NCI-H69 (cell line): Measurements from ENCODE around the gene ITK.

Experiments
- DNase-seq: peaks from one replicate; lab custom pipeline; 2025; lab: John Stamatoyannopoulos, UW

ITK gene

DNA sequence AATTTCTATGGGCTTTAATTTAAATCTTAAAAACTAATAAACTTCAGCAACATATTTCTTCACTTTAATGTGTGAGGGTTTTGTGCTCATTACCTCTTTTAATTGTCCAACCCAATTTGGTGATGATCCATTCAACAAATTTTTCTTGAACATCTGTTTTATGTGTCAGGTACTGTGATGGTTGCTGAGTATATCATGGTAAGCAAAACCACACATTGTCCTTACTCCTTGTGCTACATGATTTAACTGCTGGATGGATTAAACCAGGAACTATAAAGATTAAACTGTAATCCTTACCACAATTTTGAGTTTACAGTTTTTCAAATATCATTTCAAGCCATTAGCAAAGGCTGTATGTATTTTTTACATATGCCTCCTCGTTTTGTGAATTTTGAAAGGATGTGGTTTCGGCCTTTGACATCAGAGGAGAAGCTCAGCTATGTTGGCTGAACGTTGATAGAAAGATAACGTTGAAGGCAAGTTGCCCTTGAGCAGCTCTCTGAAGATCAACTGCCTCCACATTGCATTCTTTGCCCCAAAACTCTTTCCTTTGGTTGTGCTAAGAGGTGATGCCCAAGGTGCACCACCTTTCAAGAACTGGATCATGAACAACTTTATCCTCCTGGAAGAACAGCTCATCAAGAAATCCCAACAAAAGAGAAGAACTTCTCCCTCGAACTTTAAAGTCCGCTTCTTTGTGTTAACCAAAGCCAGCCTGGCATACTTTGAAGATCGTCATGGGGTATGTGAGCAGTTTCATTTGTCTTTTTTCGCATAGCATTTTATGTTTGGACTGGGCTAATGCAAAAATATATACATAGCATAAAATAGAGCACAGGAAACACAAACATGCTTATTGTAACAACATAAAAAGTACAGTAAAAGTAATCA is at the start of gene ITK:
Gene ITK, plus strand, starts transcription at position 467 of the 891 bp plus-strand sequence. Its CDS starts 138 bp downstream, at position 605.
- DNase-seq = no peak

DNA sequence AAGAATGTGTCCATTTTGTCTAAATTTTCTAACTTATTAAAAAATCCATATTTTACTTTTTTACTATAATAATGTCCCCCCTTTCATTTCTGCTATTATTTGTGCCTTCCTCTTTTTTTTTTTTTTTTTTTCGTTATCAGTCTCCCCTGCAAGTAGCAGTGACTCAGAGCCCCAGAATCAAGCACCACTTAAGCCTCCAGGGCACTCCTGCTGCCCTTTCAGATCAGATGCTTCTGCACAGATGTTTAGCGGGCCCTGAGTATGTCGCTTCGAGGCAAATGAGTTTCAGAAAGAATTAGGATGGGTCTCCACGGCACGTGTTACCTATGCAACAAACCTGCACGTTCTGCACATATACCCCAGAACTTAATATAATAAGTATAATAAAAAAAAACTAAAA is 49.7 kb upstream of the ITK start:
- peak; percentile 32 for DNase-seq

DNA sequence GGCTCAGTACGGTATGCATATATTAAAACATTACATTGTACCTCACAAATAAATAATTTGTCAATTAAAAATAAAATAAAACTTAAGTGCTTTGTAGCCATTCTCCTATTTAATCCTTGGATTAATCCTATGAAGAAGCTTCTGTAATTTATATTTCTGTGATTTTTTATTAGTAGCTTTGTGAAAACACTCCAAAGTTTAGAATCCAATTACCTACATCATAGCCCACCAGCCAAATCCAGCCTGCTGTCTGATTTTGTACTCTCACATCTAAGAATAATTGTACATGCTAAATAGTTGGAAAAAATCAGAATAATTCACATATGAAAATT is 48.4 kb upstream of the ITK start:
- DNase-seq = no peak

DNA sequence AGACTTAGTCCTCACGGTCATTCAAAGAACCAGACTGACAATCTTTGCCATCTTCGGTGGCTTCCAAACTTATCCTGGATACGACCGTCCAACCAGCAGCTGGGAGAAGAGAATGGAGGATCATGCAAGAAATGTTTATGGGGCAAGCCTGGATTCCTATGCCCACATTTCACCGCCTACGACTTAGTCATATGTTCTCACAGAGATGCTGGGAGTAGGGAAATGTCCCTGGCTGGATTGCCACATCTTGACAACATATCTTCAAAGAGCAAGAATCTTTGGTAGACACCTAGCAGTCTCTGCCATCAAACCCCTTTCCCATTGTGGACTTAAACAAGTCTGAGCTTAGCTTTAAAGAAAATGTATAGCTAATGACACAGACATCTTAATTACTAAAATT is 42.9 kb upstream of the ITK start:
- no peak for DNase-seq

DNA sequence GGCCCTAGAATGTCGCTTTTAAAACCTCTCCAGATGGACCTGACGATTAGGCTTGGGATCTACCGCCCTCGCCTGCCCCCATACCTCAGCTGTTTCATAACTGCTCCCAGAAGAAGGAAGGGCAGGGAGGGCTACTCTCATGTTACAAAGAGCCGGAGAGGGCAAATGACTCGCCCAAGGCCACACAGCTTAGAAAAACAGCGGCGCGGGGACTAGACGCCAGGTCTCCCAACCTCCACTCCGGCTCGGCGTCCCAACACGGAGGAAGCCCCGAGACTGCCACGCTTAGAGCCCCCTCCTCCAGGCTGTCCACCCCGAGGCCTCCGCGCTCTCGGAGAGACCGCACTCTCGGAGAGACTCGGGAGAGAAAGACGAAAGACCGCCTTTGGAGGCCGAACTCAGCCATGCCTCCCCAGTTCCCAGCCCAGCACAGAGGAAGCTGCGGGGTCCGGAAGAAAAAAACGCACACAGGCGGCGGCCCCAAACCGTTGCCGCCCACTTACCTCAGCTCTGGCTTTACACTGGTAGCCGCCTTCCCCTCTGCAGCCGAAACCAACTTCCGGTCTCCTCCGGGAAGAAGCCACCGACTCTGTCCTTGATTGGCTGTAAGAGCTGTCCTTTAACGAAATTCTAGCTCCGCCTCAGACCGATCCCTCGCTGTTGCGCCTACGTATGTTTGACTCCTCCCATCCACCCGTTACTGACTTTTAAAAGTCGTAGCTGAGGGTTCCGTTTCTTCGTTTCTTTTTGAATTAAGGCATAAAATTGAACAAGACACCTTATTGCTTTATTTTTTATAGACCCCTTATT is 38.1 kb upstream of the ITK start, which contains the start of gene MED7:
Gene MED7, minus strand, starts transcription at position 549 of the 810 bp plus-strand sequence. CDS start 3,434 bp downstream, outside the sequence.
- peak; percentile 100 for DNase-seq

DNA sequence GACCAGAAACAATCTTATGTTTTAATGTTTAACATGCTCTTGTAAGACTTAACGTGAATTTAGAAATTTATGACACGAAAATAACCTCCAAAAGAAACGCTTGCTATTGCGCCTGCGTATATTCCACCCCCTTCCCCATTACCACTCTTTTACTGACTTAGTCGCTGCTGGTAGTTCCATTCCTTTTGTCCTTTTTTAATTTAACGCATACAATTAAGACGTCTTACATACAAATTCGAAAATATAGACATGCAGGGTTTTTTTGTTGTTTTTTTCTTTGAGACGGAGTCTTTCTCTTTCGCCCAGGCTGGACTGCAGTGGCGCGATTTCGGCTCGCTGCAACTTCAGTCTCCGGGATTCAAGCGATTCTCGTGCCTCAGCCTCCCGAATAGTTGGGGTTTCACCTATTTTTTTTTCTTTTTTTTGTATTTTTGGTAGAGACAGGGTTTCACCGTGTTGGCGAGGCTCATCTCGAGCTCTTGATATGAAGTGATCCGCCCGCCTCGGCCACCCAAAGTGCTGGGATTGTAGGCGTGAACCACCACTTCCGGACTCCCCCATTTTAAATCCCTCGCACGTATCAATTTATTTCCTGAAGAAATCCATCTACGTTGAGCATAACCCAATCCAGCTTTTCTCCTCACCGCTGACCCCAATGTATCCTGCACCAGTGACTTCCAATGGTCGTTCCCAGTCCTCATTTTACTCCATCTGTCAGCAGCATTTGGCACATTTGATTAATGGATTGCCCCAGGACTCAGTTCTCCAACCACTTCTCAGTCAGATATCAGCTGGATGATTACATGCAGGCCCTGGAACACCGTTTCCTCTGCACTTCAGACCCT is 37.3 kb upstream of the ITK start:
- DNase-seq = peak; percentile 86

DNA sequence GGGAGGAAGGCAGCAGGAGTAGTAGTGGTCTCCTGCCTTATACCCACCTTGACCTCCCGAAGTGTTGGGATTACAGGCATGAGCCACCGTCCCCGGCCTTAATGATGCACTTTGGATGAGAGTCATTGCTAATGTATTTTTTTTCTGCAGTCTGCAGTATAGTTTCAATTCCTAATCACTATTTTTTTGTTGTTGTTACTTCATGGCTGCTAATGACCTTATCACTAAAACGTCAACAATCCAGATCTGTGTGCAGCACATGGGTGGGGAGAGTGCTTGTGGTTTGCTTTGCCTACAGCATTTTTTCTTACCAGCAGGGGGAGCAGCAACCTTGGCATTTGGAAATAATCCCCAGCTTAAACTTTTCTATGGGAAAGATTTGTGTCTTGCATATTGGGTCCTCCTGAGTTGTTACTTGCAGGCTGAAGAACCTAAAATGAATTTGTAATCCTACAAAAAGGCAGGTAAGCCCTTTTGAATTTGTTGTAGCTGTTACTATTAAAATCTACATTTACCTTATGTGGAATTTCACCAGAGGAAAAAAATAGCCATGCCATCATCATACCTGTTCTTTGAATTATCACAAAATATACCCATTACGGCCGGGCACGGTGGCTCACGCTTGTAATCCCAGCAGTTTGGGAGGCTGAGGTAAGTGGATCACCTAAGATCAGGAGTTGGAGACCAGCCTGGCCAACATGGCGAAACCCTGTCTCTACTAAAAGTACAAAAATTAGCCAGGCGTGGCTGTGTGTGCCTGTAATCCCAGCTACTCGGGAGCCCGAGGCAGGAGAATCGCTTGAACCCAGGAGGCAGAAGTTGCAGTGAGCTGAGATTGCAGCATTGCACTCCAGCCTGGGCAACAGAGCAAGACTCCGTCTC is 31.7 kb upstream of the ITK start:
- peak; percentile 70 for DNase-seq

DNA sequence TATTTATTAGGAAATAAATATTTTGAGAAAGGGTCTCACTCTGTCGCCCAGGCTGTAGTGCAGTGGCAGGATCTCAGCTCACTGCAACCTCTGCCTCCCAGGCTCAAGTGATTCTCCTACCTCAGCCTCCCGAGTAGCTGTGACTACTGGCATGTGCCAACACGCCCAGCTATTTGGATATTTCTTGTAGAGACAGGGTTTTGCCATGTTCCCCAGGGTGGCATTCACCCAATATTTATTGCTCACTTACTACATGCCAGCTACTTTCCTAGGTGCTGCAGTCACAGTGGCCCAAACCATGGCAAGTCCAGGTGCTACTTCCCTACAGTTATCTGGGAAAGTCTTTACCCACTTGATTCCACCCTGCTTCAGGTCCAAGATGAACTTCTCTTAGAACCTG is 29.6 kb upstream of the ITK start:
- no peak for DNase-seq

DNA sequence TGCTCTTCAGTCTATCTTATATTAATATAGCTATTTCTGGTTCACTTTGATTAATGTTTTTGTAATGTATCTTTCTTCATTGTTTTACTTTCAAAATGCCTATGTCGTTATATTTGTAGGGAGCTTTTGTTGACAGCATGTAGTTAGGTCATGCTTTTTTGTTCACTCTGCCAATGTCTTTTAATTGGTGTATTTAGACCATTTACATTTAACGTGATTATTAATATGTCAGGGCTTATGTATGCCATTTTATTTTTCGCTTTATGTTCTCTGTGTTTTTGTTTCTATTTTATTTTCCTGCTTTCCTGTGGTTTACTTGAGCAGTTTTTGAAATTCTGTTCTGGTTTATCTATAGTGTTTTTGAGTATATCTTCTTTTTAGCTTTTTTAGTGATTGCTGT is 25.3 kb upstream of the ITK start:
- no peak for DNase-seq

DNA sequence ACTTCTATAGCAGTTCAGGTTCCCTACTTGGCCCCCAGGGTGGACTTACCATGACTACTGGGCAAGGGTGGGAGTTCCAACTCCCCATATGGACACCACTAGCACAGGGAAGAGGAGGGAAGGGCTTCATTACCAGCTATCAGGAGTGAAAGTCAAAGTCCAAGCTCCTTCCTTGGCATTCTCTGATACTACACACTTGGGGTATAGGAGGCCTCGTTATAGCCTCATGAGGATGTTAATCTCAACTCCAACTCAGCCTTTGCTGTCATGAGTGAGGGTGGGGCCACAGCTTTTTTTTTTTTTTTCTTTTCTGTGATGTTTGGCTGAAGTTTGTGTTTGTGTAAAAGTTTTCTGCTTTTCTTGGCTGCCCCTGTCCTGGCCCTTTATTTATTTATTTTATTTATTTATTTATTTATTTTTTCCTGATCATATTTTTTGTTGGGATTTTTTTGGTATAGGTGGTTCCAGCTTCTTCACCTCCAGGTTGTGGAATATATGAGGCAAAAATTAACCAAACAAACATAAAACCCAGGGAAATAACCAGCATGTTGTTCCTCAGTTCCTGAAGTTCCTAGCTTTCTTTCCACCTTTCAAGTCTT is 23.2 kb upstream of the ITK start:
- DNase-seq = no peak

DNA sequence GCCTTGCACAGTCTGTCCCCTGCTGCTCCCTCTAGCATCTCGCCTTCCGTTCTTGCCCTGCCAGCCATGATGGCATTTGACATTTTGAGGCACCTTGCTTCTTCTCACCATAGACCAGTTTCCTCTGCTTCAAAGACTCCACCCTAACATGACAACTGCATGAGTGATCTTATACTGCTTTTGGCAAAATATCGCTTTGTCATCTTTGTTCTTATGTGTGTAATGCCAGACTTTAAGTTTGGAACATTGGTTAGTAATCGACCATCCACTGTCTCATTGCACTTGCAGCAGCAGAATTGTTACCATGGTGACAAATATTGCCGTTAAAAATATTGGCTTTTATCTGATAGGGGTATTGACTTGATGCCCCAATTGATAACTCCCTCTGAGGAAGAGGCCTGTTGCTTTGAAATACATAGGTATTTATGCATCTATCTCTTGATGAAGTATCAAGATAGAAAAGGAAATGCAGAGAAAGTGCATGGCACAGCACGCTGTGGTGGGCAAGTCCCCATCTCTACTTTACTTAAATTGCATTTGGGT is 21.4 kb upstream of the ITK start:
- DNase-seq = no peak

DNA sequence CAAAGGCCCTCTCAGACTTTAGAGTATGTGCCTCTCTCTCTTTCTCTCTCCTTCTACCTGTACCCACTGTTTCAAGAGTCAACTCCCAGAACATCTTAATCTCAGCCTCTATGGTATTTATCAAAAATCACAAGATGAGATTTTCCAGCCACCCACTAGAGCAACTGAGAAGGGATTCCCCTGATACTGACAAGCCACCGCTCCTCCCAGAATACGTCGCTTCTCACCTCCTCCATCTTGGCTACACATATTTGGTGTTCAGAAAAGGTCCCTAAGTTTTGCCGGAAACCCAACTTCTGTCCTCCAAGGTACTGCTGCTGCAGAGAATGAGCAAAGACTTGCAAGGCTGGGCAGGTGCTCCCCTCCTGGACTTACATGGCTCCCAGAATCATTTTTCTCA is 20.6 kb upstream of the ITK start:
- DNase-seq = no peak

DNA sequence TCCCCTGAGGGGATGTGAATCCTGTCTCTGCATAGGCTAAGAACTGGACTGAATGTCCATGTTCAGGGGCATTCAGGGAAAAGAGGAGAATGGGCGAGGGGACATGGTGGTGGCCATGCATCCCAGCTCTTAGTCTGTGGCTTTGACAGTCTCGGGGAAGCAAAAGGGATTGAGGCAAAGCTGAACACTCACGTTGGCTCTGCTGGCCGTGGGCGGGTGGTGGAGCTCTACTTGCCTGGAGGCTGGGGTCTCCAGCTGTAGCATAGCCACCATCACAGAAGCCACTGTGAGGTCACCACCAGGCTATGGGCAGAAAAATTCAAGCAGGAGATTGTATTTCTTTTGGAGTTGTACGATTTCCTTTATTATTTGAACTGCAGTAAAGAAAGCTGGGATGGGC is 18.6 kb upstream of the ITK start:
- no peak for DNase-seq

DNA sequence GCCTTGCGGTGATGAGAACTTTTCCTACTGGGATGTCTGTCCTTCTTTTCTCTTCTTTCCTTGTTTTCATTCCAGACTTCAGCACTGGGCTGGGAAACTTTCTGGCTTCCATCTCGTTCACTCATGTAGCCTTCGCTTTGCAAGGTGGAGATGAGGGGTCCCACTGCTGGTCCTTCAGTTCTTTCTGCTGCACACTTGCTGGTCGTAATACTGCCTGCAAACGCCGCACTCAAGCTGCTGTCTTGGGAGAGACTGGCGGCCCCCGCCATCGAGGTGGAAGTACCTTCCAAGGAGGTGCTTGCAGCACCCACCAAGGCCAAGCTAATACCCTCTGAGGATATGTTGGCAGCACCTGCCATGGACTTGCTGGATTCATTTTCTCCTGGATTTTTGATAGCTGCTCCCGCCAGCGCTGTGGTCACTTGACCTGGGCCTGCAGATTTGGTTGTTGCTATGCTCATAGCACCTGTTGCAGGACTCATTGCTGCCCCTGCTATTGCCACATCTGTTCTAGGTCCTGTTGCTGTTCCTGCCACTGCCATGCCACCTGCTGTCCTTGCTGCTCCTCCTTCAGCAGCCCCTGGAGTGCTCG is 17.6 kb upstream of the ITK start:
- DNase-seq = no peak

DNA sequence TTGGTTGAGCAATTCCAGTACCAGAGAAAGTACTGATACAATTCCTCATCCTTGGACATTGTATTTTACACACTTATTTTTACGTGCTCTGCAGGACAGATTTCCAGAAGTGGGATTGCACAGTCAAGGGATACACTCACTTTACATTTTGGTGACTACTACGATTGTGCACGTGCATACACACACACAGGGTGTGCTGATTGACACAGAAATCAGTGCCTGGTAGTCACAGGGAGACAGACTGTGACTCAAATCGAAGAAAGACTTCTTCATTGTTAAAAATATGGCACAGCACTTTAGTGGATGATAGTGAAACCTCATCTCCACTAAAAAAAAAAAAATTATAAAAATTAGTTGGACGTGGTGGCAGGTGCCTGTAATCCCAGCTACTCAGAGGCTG is 16.1 kb upstream of the ITK start:
- DNase-seq = no peak

DNA sequence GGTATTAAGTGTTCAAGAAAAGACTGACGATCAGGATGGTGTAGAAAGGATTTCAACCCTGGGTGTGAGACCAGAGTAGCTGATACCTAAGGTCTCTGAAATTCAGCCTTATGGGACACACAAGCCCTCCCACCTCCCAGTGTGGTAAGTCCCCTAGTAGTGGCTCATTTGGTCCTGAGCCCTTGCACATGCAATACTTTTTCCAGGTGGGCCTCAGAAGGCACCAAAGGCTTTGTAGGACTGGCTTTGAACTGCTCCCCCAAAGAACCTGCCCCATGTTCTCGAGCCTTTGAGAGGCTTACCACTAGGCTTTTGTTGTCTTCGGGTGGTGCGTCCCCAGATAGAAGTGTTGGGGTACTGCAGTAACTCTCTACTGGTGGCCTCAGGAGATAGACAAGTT is 15.4 kb upstream of the ITK start:
- DNase-seq = no peak

DNA sequence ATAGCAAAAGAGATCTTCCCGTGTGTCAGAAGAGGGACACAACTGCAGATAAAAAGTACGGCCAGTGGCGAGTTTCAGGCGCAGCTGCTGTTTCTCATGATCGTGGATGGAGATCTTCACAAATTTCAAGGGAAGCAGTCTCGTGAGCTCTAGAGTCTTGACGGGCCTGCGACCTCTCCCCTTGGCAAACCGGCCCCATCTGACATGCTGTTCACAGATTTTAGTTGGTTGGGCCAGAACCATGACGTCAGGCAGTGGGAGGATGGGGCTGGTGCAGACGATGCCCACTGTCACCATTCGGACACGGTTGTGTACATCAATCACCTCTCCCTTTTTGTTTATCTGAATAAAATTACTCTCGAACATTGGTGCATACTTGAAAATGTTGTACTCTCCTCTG is 15.0 kb upstream of the ITK start:
- DNase-seq = peak; percentile 32

DNA sequence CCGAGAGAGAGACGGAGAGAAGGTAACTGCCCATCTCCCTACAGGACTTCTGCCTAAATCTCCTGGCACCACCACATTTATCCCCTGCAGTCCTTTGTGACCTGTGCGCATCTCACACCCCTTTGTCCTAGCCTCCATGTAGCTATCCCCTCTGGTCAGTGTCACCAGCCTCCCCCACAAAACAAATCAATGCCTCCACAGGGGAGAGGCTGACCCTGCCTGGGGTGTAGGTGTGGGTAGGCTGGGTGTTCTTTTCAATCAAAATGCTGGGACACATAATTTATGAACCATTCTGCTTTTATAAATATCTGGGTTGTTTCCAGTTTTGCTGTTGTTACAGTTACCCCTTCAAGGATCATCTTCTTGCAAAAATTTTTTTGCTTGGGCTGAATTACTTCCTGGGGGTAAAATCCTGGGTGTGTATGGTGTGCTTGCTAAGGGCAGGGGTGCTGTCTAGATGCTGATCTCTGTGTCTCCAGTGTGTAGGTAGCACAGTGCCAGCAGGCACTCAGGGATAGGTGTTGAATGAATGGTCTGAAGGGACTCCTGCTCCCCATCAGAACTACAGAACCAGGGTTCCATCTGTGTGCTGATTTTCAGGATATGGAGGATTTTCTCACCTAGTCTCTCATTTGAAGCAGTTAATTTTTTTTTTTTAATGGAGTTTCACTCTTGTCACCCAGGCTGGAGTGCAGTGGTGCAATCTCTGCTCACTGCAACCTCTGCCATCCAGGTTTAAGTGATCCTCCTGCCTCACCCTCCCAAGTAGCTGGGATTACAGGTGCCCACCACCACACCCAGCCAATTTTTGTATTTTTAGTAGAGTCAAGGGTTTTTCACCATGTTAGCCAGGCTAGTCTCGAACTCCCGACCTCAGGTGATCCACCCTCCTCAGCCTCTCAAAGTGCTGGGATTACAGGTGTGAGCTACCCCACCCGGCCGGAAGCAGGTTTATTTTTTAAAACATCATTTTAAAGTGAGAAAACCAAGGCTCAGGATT is 14.1 kb upstream of the ITK start, which contains the start of gene GARIN3:
Gene GARIN3, minus strand, starts transcription at position 51 of the 1,000 bp plus-strand sequence. CDS start 96 bp downstream, outside the sequence.
- no peak for DNase-seq

DNA sequence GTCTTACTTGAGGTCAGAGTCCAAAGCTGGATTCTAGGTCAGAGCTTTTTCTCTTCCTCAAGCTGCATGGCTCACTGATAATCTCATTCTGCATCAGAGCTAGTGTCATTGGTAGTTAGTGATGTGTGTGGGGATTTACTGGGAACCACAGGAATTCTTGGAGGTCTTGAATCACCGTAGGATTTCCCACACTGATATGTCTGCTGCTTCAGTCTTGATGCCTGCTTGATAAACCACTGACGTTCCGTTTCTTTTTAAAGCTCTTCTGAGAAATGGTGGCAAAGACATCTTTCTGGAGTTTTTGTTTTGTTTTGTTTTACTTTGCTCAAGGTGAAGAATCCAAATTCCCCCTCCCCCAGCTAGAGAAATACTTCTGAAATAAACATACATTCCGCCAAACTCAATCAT is 13.4 kb upstream of the ITK start:
- DNase-seq = no peak
